ENCODE measurements around the gene GABRB1.

Gene GABRB1

DNA sequence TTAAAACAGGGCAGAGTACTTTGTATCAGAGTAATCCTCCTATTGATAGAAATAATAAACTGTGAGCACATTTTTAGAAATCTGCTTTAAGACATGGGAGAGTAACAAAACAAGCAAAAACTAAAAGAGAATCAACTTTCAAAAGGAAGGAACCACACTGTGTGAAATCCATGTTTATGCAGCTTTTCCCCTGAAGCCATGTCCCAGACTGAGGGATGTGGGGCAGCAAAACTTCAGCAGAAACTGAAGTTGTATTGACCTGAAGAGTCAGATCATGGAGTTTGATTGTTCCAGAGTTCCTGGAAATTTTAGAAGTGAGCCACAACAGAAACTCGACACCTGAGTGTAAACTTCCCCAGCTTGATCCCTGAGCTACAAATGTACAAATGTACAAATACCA is 378.9 kb downstream of the GABRB1 start:
- Histone ChIP-seq H2AFZ (ENCODE audit: low read depth) (no peak overlapping the region), H3K27ac (no peak overlapping the region), H3K36me3 (ENCODE audit: insufficient read depth) (no peaks in the 10 kb centered on the region), H3K4me3 (IDR thresholded peaks at IDR 0.05; ENCODE audit: insufficient read depth, low read depth, low read length) (no peak overlapping the region), H4K20me1 (ENCODE audit: insufficient read depth) (no peaks in the 10 kb centered on the region), H3K4me1 (ENCODE audit: low read depth, poor library complexity, severe bottlenecking) (peaks cover 8% of the 10 kb centered on the region), H3K9ac (no peak overlapping the region), H3K27me3 (ENCODE audit: insufficient read depth, low read depth) (no peaks in the 10 kb centered on the region), H3K79me2 (ENCODE audit: insufficient read depth, low read depth) (no peaks in the 10 kb centered on the region), H3K4me2 (no peak overlapping the region)
- TF ChIP-seq, protein P1, sequence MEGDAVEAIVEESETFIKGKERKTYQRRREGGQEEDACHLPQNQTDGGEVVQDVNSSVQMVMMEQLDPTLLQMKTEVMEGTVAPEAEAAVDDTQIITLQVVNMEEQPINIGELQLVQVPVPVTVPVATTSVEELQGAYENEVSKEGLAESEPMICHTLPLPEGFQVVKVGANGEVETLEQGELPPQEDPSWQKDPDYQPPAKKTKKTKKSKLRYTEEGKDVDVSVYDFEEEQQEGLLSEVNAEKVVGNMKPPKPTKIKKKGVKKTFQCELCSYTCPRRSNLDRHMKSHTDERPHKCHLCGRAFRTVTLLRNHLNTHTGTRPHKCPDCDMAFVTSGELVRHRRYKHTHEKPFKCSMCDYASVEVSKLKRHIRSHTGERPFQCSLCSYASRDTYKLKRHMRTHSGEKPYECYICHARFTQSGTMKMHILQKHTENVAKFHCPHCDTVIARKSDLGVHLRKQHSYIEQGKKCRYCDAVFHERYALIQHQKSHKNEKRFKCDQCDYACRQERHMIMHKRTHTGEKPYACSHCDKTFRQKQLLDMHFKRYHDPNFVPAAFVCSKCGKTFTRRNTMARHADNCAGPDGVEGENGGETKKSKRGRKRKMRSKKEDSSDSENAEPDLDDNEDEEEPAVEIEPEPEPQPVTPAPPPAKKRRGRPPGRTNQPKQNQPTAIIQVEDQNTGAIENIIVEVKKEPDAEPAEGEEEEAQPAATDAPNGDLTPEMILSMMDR (conservative IDR thresholded peaks at IDR 0.05; ENCODE audit: low read depth, low read length), result no peak

DNA sequence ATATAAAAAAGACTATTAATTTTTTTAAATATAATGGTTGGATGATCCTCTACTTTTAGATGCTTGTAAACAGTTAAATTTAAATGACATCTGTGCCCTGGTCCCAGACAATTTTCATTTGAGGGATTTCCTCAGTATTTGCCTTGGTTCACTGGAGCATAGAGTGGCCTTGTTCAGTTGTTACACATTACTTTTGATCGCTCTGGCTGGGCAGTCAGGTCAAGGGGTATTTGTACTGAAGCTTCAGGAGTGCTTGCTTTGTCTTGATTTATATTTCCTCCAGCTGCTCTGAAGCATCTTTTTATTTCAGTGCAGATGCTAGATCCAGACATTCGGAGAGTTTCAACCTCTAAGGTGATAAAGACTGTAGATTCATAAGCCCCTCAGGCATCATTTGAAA is 382.2 kb downstream of the GABRB1 start:
- H3K9ac ChIP-seq, result no peak overlapping the region

DNA sequence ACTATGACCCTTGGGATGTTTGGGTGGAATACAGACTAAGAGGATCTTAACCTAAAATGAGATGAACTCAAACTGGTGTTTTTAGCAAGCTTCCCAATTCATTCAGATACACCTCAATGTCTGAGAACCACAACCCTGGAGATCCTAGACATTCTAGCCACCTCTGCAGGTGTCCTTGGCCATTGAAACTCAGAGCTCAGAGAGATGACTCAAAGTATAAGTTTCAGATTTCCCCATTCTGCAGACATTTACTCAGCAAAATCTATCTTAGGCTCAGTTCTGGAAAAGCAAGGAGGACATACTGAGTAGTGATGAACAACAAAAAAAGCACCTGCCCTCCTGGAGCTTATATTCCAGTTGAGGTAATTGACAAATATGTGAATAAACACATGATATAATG is 384.4 kb downstream of the GABRB1 start:
- no peaks in the 10 kb centered on the region for H4K20me1 ChIP-seq (ENCODE audit: insufficient read depth)
- no peak overlapping the region for H3K4me3 ChIP-seq (IDR thresholded peaks at IDR 0.05; ENCODE audit: insufficient read depth, low read depth, low read length)
- no peak overlapping the region for H3K9ac ChIP-seq
- TF ChIP-seq, protein P1 (conservative IDR thresholded peaks at IDR 0.05; ENCODE audit: low read depth, low read length), result no peak
- H2AFZ ChIP-seq (ENCODE audit: low read depth), result no peak overlapping the region
- H3K4me2 ChIP-seq, result no peak overlapping the region; the same call in 1 of the 2 replicates
- peak overlapping the region; percentile 33; the same call in 1 of the 2 replicates for H3K27ac ChIP-seq
- no peaks in the 10 kb centered on the region for H3K79me2 ChIP-seq (ENCODE audit: insufficient read depth, low read depth)
- peaks cover 24% of the 10 kb centered on the region for H3K4me1 ChIP-seq (ENCODE audit: low read depth, poor library complexity, severe bottlenecking)
- no peaks in the 10 kb centered on the region for H3K36me3 ChIP-seq (ENCODE audit: insufficient read depth)
- no peaks in the 10 kb centered on the region for H3K27me3 ChIP-seq (ENCODE audit: insufficient read depth, low read depth)

More for the DNA sequence above, 382.2 kb downstream of the GABRB1 start:
- TF ChIP-seq, protein P1 (conservative IDR thresholded peaks at IDR 0.05; ENCODE audit: low read depth, low read length), result no peak
- Histone ChIP-seq H3K27ac (no peak overlapping the region), H3K4me3 (IDR thresholded peaks at IDR 0.05; ENCODE audit: insufficient read depth, low read depth, low read length) (no peak overlapping the region), H3K36me3 (ENCODE audit: insufficient read depth) (no peaks in the 10 kb centered on the region), H3K4me2 (no peak overlapping the region), H4K20me1 (ENCODE audit: insufficient read depth) (no peaks in the 10 kb centered on the region), H3K4me1 (ENCODE audit: low read depth, poor library complexity, severe bottlenecking) (peaks cover 24% of the 10 kb centered on the region), H3K79me2 (ENCODE audit: insufficient read depth, low read depth) (no peaks in the 10 kb centered on the region), H3K27me3 (ENCODE audit: insufficient read depth, low read depth) (no peaks in the 10 kb centered on the region), H2AFZ (ENCODE audit: low read depth) (no peak overlapping the region)

DNA sequence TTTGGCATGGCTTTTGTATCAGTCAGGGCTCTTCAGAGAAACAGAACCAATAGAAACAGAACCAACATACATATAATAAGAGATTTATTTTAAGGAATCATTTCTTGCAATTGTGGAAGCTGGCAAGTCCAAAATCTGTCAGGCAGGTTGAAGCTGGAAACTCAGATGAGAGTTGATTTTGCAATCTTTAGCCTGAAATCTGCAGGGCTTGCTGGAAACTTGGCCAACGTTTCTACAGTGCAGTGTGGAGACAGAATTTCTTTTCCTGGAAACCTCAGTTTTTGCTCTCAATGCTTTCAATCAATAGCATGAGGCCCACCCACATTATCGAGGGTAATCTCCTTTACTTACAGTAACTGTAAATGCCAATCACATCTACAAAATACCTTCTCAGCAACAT is 386.8 kb downstream of the GABRB1 start:
- Histone ChIP-seq H4K20me1 (ENCODE audit: insufficient read depth) (no peaks in the 10 kb centered on the region), H2AFZ (ENCODE audit: low read depth) (no peak overlapping the region), H3K9ac (no peak overlapping the region), H3K4me2 (no peak overlapping the region), H3K4me1 (ENCODE audit: low read depth, poor library complexity, severe bottlenecking) (peaks cover 24% of the 10 kb centered on the region), H3K36me3 (ENCODE audit: insufficient read depth) (no peaks in the 10 kb centered on the region), H3K4me3 (IDR thresholded peaks at IDR 0.05; ENCODE audit: insufficient read depth, low read depth, low read length) (no peak overlapping the region), H3K27ac (no peak overlapping the region), H3K27me3 (ENCODE audit: insufficient read depth, low read depth) (no peaks in the 10 kb centered on the region), H3K79me2 (ENCODE audit: insufficient read depth, low read depth) (no peaks in the 10 kb centered on the region)
- TF ChIP-seq, protein P1 (conservative IDR thresholded peaks at IDR 0.05; ENCODE audit: low read depth, low read length), result no peak
